Astrocyte (in vitro differentiated cells and primary cell): ENCODE measurements around the gene PTX4. TPM values are rescaled to one million over a fixed set of nuclear protein-coding genes. Genes with fewer than 3 reads are reported as not detected.

Source experiments
- DNase-seq: peaks from one replicate; pipeline ENCODE4 v3.0.0-alpha.2; 2010; ENCODE audit warnings: low read depth
- FAIRE-seq: peaks from 2 replicates; lab custom pipeline; 2011; peaks lifted over from hg19 to GRCh38; lab: Jason Lieb, UNC
- H2AFZ ChIP-seq: 2 replicates; pipeline ENCODE4 v1.6.0; 2012; ENCODE audit warnings: low read depth, low read length, inconsistent platforms
- H3K27ac ChIP-seq: 2 replicates; pipeline ENCODE4 v1.5.1; 2011; ENCODE audit warnings: low read depth, low read length, inconsistent platforms
- H3K27me3 ChIP-seq: 2 replicates; pipeline ENCODE4 v1.6.0; 2011; ENCODE audit warnings: low read length, inconsistent platforms; ENCODE audit not compliant: insufficient read depth
- H3K36me3 ChIP-seq: 2 replicates; pipeline ENCODE4 v1.5.1; 2011; ENCODE audit warnings: low read length, inconsistent platforms; ENCODE audit not compliant: insufficient read depth
- H3K4me1 ChIP-seq: 2 replicates; pipeline ENCODE4 v1.5.1; 2011; ENCODE audit warnings: low read length, inconsistent platforms; ENCODE audit not compliant: insufficient read depth
- H3K4me2 ChIP-seq: 2 replicates; pipeline ENCODE4 v1.6.0; 2012; ENCODE audit warnings: low read length, inconsistent platforms
- H3K4me3 ChIP-seq: 2 replicates; pipeline ENCODE4 v1.5.1; 2011; ENCODE audit warnings: low read depth, mild to moderate bottlenecking, low read length, inconsistent platforms; ENCODE audit not compliant: insufficient read depth
- H3K79me2 ChIP-seq: 2 replicates; pipeline ENCODE4 v1.6.0; 2012; ENCODE audit warnings: mild to moderate bottlenecking, low read length, inconsistent platforms; ENCODE audit not compliant: insufficient read depth
- H3K9ac ChIP-seq: 2 replicates; pipeline ENCODE4 v1.6.0; 2012; ENCODE audit warnings: mild to moderate bottlenecking, low read length, inconsistent platforms
- H3K9me3 ChIP-seq: 2 replicates; pipeline ENCODE4 v1.5.1; 2012; ENCODE audit warnings: low read depth, mild to moderate bottlenecking, low read length, inconsistent platforms; ENCODE audit not compliant: insufficient read depth
- H4K20me1 ChIP-seq: 2 replicates; pipeline ENCODE4 v1.6.0; 2012; ENCODE audit warnings: low read length, inconsistent platforms; ENCODE audit not compliant: insufficient read depth
- H3K27ac Mint-ChIP-seq: one replicate; pipeline ENCODE4 v1.8.0; 2021; ENCODE audit warnings: mild to moderate bottlenecking, mixed read lengths; ENCODE audit not compliant: unreplicated experiment
- H3K27me3 Mint-ChIP-seq: one replicate; pipeline ENCODE4 v1.8.0; 2021; ENCODE audit warnings: low read depth, mixed read lengths; ENCODE audit not compliant: unreplicated experiment
- H3K36me3 Mint-ChIP-seq: one replicate; pipeline ENCODE4 v1.8.0; 2021; ENCODE audit warnings: low read depth, mixed read lengths; ENCODE audit not compliant: unreplicated experiment
- H3K4me1 Mint-ChIP-seq: one replicate; pipeline ENCODE4 v1.8.0; 2021; ENCODE audit warnings: low read depth, mixed read lengths; ENCODE audit not compliant: unreplicated experiment
- H3K4me3 Mint-ChIP-seq: one replicate; pipeline ENCODE4 v1.8.0; 2021; ENCODE audit warnings: mild to moderate bottlenecking, moderate library complexity, mixed read lengths; ENCODE audit not compliant: unreplicated experiment
- H3K9me3 Mint-ChIP-seq: one replicate; pipeline ENCODE4 v1.8.0; 2021; ENCODE audit warnings: mild to moderate bottlenecking, mixed read lengths; ENCODE audit not compliant: unreplicated experiment
- CTCF ChIP-seq: IDR thresholded peaks from 2 replicates; pipeline ENCODE4 v1.5.1; 2011; ENCODE audit warnings: low read depth, mild to moderate bottlenecking, inconsistent platforms, low read length, moderate library complexity; ENCODE audit not compliant: insufficient read depth
- EZH2 ChIP-seq: IDR thresholded peaks from 2 replicates; pipeline ENCODE4 v1.6.1; 2012; ENCODE audit warnings: mild to moderate bottlenecking, low read length, inconsistent platforms; ENCODE audit not compliant: insufficient read depth
- total RNA-seq: library from RNA; stranded (reverse); gene quantifications from 2 replicates; pipeline ENCODE4 v1.2.1, GENCODE V29; 2021

PTX4 gene
- total RNA-seq, 1 donor from 2014 or later, result not detected

- peak within 1 kb of the TSS; percentile 98 for H3K27ac Mint-ChIP-seq
- H3K9me3 Mint-ChIP-seq, result no peaks in the 10 kb centered on the region
- H3K4me2 ChIP-seq, result peak within 1 kb of the TSS; percentile 99
- H3K4me3 ChIP-seq, result peak within 1 kb of the TSS; percentile 76
- peaks cover 13% of the 10 kb centered on the region for H3K27me3 Mint-ChIP-seq
- H3K4me1 Mint-ChIP-seq, result peaks cover 6% of the 10 kb centered on the region
- peak within 1 kb of the TSS; percentile 98 for H2AFZ ChIP-seq
- peak within 1 kb of the TSS; percentile 89 for H3K9ac ChIP-seq
- H3K36me3 Mint-ChIP-seq, result peaks cover 5% of the 10 kb centered on the region
- H3K27ac ChIP-seq, result peak within 1 kb of the TSS; percentile 80
- peaks cover 2% of the 10 kb centered on the region for H3K36me3 ChIP-seq
- peaks cover 29% of the 10 kb centered on the region for H3K79me2 ChIP-seq
- H3K9me3 ChIP-seq, result no peaks in the 10 kb centered on the region
- H3K27me3 ChIP-seq, result no peaks in the 10 kb centered on the region
- H3K4me1 ChIP-seq, result peaks cover 15% of the 10 kb centered on the region
- peaks cover 13% of the 10 kb centered on the region for H4K20me1 ChIP-seq
- peak; percentile 39 for DNase-seq
- peak within 1 kb of the TSS; percentile 91 for H3K4me3 Mint-ChIP-seq
- TF ChIP-seq CTCF (no peak), EZH2 (no peak)
- no peak for FAIRE-seq
Measured at GRCh38 chr16:1492923-1493745, 4.4 kb upstream of the PTX4 start, which contains the start of gene TELO2. TELO2 (plus strand) TSS chr16:1493360; CDS start chr16:1494282, 922 bp downstream.

- Histone ChIP-seq H3K9me3 (no peaks in the 10 kb centered on the region), H3K27ac (peak overlapping the region; percentile 53), H3K4me1 (peaks cover 15% of the 10 kb centered on the region), H4K20me1 (peaks cover 13% of the 10 kb centered on the region), H3K9ac (peak overlapping the region; percentile 89), H3K36me3 (no peaks in the 10 kb centered on the region), H3K4me2 (peak overlapping the region; percentile 99), H2AFZ (peak overlapping the region; percentile 98), H3K4me3 (peak overlapping the region; percentile 57), H3K79me2 (peaks cover 29% of the 10 kb centered on the region), H3K27me3 (no peaks in the 10 kb centered on the region)
- Mint-ChIP-seq H3K27ac (peak overlapping the region; percentile 98), H3K9me3 (no peaks in the 10 kb centered on the region), H3K4me1 (peaks cover 6% of the 10 kb centered on the region), H3K36me3 (peaks cover 5% of the 10 kb centered on the region), H3K4me3 (peak overlapping the region; percentile 91), H3K27me3 (peaks cover 13% of the 10 kb centered on the region)
- TF ChIP-seq CTCF, result no peak
- TF ChIP-seq EZH2, result no peak
- no peak for DNase-seq
- FAIRE-seq, result no peak
Measured at GRCh38 chr16:1492082-1492922, 3.6 kb upstream of the PTX4 start.
